Measurements from ENCODE around the gene OPRD1.
A peak's percentile ranks its signal among the peaks of the same experiment; 100 is the strongest.
"Not testable (repeated sequence)": the region's sequence is repeated elsewhere in the genome, so short reads cannot be mapped to it uniquely, and the experiment has no call there.

The OPRD1 gene

GRCh38 chr1:28801461-28801860 lies 10.5 kb upstream of the OPRD1 start:
- DNase-seq (ENCODE audit: low spot score), result no peak

GRCh38 chr1:28803051-28803450 lies 8.9 kb upstream of the OPRD1 start:
- no peak for DNase-seq (ENCODE audit: low spot score)

- no peak for DNase-seq (ENCODE audit: low spot score)
These were observed 8.3 kb upstream of the OPRD1 start for GRCh38 chr1:28803662-28804061.

- peak; percentile 59 for DNase-seq (ENCODE audit: low spot score)
These were observed 7.9 kb upstream of the OPRD1 start for GRCh38 chr1:28804071-28804470.

- DNase-seq (ENCODE audit: low spot score), result no peak
These were observed 4.9 kb upstream of the OPRD1 start for GRCh38 chr1:28807046-28807445.

- no peak for DNase-seq (ENCODE audit: low spot score)
These were observed 4.0 kb upstream of the OPRD1 start for GRCh38 chr1:28807986-28808385.

GRCh38 chr1:28811369-28811765 lies 603 bp upstream of the OPRD1 start:
- no peak for DNase-seq (ENCODE audit: low spot score)

- DNase-seq (ENCODE audit: low spot score), result no peak
These were observed 899 bp downstream of the OPRD1 start for GRCh38 chr1:28812669-28813468.

GRCh38 chr1:28813931-28814465 lies 2.0 kb downstream of the OPRD1 start:
- DNase-seq (ENCODE audit: low spot score), result no peak

GRCh38 chr1:28815533-28816185 lies 3.7 kb downstream of the OPRD1 start:
- DNase-seq (ENCODE audit: low spot score), result no peak

GRCh38 chr1:28817133-28817532 lies 5.2 kb downstream of the OPRD1 start:
- DNase-seq (ENCODE audit: low spot score), result no peak

- DNase-seq (ENCODE audit: low spot score), result no peak
These were observed 7.0 kb downstream of the OPRD1 start for GRCh38 chr1:28819020-28819419.

- no peak for DNase-seq (ENCODE audit: low spot score)
These were observed 10.8 kb downstream of the OPRD1 start for GRCh38 chr1:28822799-28823198.

GRCh38 chr1:28824061-28824460 lies 12.1 kb downstream of the OPRD1 start:
- DNase-seq (ENCODE audit: low spot score), result not testable (repeated sequence)

GRCh38 chr1:28828227-28828858 lies 16.4 kb downstream of the OPRD1 start:
- not testable (repeated sequence) for DNase-seq (ENCODE audit: low spot score)

- no peak for DNase-seq (ENCODE audit: low spot score)
These were observed 18.8 kb downstream of the OPRD1 start for GRCh38 chr1:28830814-28831213.

GRCh38 chr1:28832966-28833365 lies 21.0 kb downstream of the OPRD1 start:
- no peak for DNase-seq (ENCODE audit: low spot score)

- DNase-seq (ENCODE audit: low spot score), result no peak
These were observed 21.4 kb downstream of the OPRD1 start for GRCh38 chr1:28833381-28833780.

GRCh38 chr1:28835237-28835650 lies 23.3 kb downstream of the OPRD1 start:
- DNase-seq (ENCODE audit: low spot score), result no peak

GRCh38 chr1:28836421-28836956 lies 24.5 kb downstream of the OPRD1 start:
- no peak for DNase-seq (ENCODE audit: low spot score)

- no peak for DNase-seq (ENCODE audit: low spot score)
These were observed 29.1 kb downstream of the OPRD1 start for GRCh38 chr1:28840928-28841544.

Measured in ecto neural progenitor cell (in vitro differentiated cells).